Hepatocyte (in vitro differentiated cells): ENCODE data around the gene ARHGAP6.

Experiments
- EZH2 ChIP-seq: fragments of 200-600 bp; sonication (generic); IDR thresholded peaks from 2 replicates; pipeline ENCODE4 v1.6.1; 2016; ENCODE audit warnings: antibody characterized with exemption, mild to moderate bottlenecking, borderline replicate concordance
- EZH2phosphoT487 ChIP-seq: fragments of 200-600 bp; sonication (generic); IDR thresholded peaks from one replicate; pipeline ENCODE4 v1.6.1; 2018; ENCODE audit warnings: antibody characterized with exemption, mild to moderate bottlenecking, low read depth, moderate library complexity; ENCODE audit not compliant: unreplicated experiment, severe bottlenecking
- TF ChIP-seq, protein P1 (sequence below): fragments of 200-600 bp; sonication (generic); IDR thresholded peaks from 2 replicates; pipeline ENCODE4 v1.5.1; 2016; ENCODE audit warnings: antibody characterized with exemption, mild to moderate bottlenecking; ENCODE audit not compliant: poor library complexity

DNA sequence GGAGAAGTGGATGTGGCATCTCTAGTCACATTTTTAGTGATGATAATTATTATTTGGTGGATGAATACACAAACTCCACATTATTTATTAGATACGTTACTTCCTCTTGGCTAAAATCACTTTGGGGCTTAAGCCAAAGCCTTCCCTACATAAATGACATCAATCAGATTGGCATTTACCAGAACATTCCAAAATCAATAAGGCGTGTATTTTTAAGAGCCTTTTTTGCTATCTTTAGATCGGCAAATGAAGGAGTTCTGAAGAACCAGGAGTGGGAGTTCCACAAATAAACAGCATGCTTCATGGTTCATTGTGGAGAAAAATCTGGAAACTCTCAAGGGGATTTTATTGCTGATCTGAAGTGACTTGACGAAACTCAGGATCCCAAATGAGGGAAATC lies 282.8 kb downstream of the ARHGAP6 start:
- TF ChIP-seq, protein P1, sequence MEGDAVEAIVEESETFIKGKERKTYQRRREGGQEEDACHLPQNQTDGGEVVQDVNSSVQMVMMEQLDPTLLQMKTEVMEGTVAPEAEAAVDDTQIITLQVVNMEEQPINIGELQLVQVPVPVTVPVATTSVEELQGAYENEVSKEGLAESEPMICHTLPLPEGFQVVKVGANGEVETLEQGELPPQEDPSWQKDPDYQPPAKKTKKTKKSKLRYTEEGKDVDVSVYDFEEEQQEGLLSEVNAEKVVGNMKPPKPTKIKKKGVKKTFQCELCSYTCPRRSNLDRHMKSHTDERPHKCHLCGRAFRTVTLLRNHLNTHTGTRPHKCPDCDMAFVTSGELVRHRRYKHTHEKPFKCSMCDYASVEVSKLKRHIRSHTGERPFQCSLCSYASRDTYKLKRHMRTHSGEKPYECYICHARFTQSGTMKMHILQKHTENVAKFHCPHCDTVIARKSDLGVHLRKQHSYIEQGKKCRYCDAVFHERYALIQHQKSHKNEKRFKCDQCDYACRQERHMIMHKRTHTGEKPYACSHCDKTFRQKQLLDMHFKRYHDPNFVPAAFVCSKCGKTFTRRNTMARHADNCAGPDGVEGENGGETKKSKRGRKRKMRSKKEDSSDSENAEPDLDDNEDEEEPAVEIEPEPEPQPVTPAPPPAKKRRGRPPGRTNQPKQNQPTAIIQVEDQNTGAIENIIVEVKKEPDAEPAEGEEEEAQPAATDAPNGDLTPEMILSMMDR, result no peak
- no peak for TF ChIP-seq EZH2phosphoT487
- TF ChIP-seq EZH2, result no peak
